ENCODE data around the gene DYNC1H1. TPM values are rescaled to one million over a fixed set of nuclear protein-coding genes. Genes with fewer than 3 reads are reported as not detected.

The DYNC1H1 gene
- total RNA-seq, 2 donors from 2014 or later = 171 to 219 TPM

DNA sequence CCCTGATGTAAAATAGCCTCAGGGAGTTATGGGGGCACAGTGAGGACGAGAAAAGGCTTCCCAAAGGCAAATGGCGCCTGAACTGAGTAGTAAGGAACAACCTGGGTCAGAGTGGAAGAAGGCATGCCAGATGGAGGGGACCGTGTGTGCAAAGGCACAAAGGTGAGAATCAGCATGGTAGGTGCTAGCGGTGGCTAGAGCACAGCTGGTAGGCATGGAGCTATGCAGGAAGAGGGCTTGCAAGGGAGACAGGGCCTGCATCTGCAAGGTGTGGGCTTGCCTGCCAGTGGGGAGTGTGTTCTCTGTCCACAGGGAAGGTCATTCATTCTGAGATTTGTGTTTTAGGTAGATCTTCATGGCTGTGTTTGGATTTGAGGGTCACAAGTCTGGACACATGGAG, 141.0 kb downstream of the DYNC1H1 start:
- no peak for ATAC-seq
- Histone ChIP-seq H3K27ac (no peak overlapping the region), H3K36me3 (replicated peaks in 1 of 2; ENCODE audit: insufficient read depth in 1 of 2, low read depth in 2 of 2) (no peaks in the 10 kb centered on the region), H3K9me3 (no peaks in the 10 kb centered on the region), H3K27me3 (no peaks in the 10 kb centered on the region), H3K4me1 (no peaks in the 10 kb centered on the region), H3K4me3 (no peak overlapping the region)
- 77 to 83% methylated on average over 4 of the region's 4 CpGs for WGBS, 2 donors
- DNase-seq = no peak
- TF ChIP-seq, protein P1, sequence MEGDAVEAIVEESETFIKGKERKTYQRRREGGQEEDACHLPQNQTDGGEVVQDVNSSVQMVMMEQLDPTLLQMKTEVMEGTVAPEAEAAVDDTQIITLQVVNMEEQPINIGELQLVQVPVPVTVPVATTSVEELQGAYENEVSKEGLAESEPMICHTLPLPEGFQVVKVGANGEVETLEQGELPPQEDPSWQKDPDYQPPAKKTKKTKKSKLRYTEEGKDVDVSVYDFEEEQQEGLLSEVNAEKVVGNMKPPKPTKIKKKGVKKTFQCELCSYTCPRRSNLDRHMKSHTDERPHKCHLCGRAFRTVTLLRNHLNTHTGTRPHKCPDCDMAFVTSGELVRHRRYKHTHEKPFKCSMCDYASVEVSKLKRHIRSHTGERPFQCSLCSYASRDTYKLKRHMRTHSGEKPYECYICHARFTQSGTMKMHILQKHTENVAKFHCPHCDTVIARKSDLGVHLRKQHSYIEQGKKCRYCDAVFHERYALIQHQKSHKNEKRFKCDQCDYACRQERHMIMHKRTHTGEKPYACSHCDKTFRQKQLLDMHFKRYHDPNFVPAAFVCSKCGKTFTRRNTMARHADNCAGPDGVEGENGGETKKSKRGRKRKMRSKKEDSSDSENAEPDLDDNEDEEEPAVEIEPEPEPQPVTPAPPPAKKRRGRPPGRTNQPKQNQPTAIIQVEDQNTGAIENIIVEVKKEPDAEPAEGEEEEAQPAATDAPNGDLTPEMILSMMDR (IDR thresholded peaks at IDR 0.05) = no peak
- no peak for TF ChIP-seq POLR2A (IDR thresholded peaks at IDR 0.05)
- intact Hi-C loops (cut with DNase I) = no loop called here

Small RNA genes lying within 50 kb of the gene (small RNA-seq; reads per million reads assigned to genes)
- gene AL118558.2 = not detected
- not detected for gene RN7SL472P

Other genes with a start within 250 kb of the DYNC1H1 start
- gene PPP2R5C, start 202.9 kb upstream of the DYNC1H1 start, total RNA-seq = 10 to 100 TPM; 59.0 to 77.6 TPM
- 100 to 1,000 TPM; 197 to 251 TPM for gene HSP90AA1, start 122.5 kb downstream of the DYNC1H1 start, total RNA-seq
- 10 to 100 TPM; 12.2 to 15.5 TPM for gene WDR20, start 175.3 kb downstream of the DYNC1H1 start, total RNA-seq